Hepatic stellate cell (primary cell): Measurements from ENCODE around the gene ARIH2.

Experiments used
- DNase-seq: peaks from one replicate; pipeline ENCODE4 v3.0.0; 2011; ENCODE audit warnings: low spot score

ARIH2 gene

GRCh38 chr3:48929358-48930035 lies 10.9 kb downstream of the ARIH2 start:
- DNase-seq, result no peak

DNA sequence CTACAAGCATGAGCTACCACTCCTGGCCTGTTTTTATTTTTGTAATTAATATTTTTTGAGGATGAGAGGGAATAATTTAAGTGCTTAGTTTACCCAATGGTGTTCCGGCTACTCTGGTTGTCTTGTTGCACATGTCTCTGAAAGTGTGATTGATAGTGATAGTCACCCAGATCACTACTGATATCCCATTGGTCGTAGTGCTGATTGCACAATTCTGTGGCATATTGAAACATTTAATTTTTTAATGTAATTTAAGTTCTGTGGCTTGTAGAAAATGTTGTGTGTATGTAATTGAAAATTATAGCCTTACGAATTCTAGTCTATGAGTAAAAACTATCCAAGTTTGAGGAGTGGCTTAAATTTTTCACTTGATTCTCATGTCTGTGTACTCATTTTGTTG lies 11.9 kb downstream of the ARIH2 start:
- DNase-seq, result no peak

GRCh38 chr3:48931944-48932580 lies 13.4 kb downstream of the ARIH2 start:
- no peak for DNase-seq

DNA sequence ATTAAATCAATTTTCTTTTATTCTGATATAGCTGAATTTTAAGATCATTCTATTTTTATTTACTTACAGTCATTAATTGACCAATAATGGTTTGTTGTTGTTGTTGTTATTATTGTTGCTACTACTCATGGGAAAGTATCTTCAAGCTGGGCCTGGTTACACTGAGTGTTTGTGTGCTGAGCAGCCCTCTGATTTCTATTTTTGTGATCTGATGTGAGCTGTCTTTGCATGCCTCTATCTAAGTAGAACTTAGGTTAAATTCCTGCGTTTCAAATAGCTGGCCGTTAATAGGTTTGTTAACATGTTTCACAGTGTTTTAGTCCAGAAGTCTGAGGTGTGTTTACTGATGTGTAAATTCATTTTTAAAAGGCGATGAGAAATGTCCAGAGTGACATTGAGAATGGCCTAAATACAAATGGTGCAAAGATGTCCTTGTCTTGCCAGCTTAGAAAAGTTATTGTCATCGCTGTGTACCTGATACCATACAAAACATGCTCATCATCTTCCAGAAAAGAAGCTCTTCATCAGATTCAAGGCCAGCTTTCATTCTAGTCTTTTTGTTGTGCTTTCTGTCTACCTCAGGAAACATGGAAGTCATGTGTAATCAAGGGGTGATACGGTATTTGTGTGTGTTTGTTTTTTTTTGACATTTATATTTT lies 15.8 kb downstream of the ARIH2 start:
- no peak for DNase-seq

- no peak for DNase-seq
Measured at GRCh38 chr3:48935530-48935929, 16.9 kb downstream of the ARIH2 start.

DNA sequence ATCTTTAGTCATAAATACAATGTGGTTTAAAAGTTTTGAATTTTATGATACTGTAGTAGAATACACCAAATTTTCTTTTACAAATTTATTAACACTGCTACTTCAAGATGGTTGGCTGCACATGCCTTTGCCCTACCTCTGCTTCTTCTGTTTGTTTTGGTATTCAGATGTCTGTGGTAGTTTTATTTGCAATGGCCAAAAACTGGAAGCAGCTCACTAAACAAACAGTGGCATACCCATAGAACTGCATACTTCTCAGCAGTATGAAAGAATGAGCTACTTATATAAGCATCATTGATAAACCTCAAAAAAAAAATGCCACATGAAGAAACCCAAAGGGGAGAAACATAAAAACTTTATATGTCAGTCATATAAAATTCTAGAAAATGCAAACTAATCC lies 19.5 kb downstream of the ARIH2 start:
- DNase-seq, result peak; percentile 34

GRCh38 chr3:48938689-48939088 lies 20.0 kb downstream of the ARIH2 start:
- no peak for DNase-seq

- DNase-seq, result no peak
Measured at GRCh38 chr3:48945432-48945831, 26.8 kb downstream of the ARIH2 start.

GRCh38 chr3:48945891-48946549 lies 27.4 kb downstream of the ARIH2 start:
- DNase-seq, result no peak

DNA sequence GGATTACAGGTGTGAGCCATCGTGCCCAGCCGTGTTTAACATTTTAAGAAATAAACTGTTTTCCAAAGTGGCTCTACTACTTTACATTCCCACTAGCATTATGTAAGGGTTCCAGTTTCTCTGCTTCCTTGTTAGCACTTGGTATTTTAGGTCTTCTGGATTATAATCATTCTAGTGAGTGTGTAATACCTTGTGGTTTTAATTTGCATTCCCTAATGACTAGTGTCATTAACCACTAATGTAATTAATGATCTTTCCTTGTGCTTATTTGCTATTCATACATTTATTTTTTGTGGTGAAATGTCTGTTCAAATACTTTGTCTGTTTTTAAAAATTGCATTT lies 30.7 kb downstream of the ARIH2 start:
- no peak for DNase-seq

GRCh38 chr3:48950051-48950450 lies 31.4 kb downstream of the ARIH2 start:
- no peak for DNase-seq

GRCh38 chr3:48951764-48952163 lies 33.1 kb downstream of the ARIH2 start:
- no peak for DNase-seq

DNA sequence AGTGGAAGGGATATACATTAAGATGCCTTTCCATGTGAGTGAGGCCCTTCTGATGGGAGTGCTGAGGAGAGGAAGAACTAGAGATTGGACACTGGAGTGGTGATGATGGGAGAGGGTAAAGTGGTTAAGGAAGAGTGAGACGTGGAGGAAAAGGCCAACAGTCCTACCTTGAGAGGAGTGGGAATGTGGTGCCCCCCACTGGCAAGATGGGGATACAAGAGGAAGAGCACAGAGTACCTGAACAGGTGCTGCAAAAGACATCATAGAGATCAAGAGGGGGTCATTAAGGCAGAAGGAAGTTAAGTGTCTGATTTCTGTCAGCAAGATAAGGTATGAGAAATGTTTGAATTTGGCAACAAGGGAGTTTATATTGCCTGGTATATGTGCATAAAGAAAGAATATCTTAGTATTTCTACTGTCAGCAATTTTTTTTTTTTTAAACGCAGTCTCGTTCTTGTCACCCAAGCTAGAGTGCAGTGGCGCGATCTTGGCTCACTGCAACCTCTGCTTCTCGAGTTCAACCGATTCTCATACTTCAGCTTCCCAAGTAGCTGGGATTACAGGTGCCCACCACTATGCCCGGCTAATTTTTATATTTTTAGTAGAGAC lies 34.0 kb downstream of the ARIH2 start:
- no peak for DNase-seq

DNA sequence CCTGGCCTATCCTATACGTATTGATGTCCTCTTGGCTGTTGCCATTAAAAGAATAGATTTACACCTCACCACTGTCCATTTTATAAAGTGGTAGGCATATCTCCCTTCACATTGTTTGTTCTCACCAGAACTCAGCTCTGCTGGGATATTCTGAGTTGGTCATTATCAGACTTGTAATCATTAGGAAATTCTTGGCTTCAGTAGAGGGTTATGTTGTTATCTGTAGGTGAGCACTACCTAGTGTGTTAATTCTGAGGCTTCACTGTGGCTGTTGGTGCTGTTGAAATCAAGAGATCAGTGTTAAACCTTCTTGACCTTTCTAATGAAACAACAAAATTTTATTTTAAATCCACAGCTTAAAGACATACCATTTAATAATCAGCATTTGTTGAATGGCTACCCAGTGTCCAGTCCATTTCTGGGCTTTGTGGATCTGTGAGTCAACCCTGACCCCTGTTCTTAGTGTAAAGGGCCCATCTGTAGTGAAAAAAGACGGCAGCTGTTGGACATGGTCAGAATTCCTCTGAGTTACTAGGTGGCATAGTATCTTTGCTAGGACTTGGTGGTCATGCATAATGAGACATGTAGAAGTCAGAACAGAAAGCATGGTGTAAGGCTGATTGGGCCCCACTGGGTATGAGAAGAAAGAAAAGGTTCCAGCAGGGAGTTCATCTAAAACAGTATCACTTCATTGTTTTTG lies 38.5 kb downstream of the ARIH2 start:
- no peak for DNase-seq

- DNase-seq, result no peak
Measured at GRCh38 chr3:48960841-48961413, 42.3 kb downstream of the ARIH2 start.

DNA sequence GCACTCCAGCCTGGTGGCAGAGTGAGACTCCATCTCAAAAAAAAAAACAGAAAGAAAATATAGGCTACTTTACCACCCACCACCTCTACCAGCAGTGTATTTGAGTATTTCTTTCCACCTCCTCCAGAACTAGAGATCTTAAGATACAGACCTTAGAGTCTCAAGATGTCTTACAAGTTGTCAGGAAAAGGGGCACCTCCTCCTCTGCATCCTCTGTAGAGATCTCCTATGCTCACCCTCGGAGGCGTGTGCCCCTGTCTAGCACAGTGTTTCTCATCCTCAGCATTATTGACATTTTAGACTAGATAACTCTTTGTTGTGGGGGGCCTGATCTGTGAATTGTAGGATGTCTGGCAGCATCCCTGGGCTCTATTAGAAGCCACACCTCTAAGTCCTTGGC lies 43.7 kb downstream of the ARIH2 start:
- DNase-seq, result no peak

DNA sequence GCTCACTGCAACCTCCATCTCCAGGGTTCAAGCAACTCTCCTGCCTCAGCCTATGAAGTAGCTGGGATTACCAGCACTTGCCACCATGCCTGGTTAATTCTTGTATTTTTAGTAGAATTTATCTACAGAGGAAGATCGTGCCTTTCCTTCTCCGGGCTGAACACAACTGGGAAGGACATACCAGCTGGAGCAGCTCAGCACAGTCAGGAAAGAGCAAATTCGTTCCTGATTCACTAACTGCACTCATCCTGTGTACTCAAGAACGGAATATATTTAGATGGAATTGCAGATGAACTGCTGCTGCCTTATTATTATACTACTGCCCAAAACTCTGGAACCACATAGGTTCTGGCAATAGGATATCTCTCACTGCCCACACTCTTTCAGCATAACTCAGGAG lies 44.3 kb downstream of the ARIH2 start:
- no peak for DNase-seq

- DNase-seq, result no peak
Measured at GRCh38 chr3:48963591-48963990, 44.9 kb downstream of the ARIH2 start.

DNA sequence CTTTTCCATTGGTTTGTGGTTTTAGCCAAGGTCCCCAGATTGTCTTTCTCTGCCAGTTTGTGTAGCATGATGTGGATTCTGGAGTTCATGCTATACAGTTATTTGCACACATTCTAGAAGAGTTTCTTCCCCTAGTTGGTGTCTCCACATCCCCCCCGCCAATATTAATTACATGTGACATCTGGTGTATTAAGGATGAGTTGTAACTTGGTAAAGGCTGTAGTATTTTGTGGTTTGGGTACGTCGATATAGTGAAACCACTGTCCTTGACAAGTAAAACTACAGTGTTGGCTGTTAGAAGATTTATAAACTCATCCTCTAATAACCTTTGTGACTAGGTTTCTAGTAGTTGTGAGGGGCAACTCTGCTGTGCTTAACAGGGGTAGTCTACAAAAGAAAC lies 47.7 kb downstream of the ARIH2 start:
- DNase-seq, result no peak

GRCh38 chr3:48966876-48967361 lies 48.3 kb downstream of the ARIH2 start:
- DNase-seq, result no peak

DNA sequence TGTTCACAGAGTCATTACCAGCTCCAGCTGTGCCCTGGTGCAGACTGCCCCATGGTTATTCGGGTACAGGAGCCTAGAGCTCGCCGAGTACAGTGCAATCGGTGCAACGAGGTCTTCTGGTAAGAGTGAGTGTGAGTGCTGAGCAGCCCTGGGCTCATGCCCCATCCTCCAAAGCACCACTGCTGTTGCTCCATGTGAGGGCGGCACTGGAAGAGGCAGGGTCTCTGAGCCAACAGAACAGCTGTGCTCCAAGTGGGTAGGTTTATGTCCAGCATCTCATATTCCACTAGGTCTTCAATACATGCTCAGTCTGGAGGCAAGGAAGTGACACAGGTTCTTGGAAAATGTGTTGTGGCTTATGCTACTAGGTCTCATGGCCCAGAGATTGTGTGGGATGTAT lies 51.9 kb downstream of the ARIH2 start:
- DNase-seq, result no peak
